ENCODE measurements around the gene PRCD.

PRCD gene

GRCh38 chr17:76497699-76497978 lies 42.2 kb upstream of the PRCD start:
- Histone ChIP-seq H3K9me3 (ENCODE audit: control insufficient read depth in 5 of 5, low read length in 5 of 5) (no peaks in the 10 kb centered on the region), H3K36me3 (ENCODE audit: control insufficient read depth in 5 of 5, insufficient read depth in 5 of 5, low read length in 5 of 5) (no peaks in the 10 kb centered on the region), H3K9ac (ENCODE audit: low read length in 5 of 5) (peak overlapping the region in 3 of 5 donors; percentile 14 to 81 (median 56)), H3K27me3 (ENCODE audit: control insufficient read depth in 5 of 5, insufficient read depth in 4 of 5, low read length in 5 of 5) (peaks cover 0 to 6% (median 0%) of the 10 kb centered on the region in 5 donors), H3K4me3 (ENCODE audit: low read depth in 1 of 5, low read length in 5 of 5) (peak overlapping the region; percentile 8 to 74 (median 41)), H3K27ac (ENCODE audit: low read depth, low read length) (peak overlapping the region; percentile 65), H3K4me1 (ENCODE audit: control insufficient read depth in 5 of 5, insufficient read depth in 5 of 5, low read length in 5 of 5) (peaks cover 7 to 84% (median 66%) of the 10 kb centered on the region in 5 donors)

DNA sequence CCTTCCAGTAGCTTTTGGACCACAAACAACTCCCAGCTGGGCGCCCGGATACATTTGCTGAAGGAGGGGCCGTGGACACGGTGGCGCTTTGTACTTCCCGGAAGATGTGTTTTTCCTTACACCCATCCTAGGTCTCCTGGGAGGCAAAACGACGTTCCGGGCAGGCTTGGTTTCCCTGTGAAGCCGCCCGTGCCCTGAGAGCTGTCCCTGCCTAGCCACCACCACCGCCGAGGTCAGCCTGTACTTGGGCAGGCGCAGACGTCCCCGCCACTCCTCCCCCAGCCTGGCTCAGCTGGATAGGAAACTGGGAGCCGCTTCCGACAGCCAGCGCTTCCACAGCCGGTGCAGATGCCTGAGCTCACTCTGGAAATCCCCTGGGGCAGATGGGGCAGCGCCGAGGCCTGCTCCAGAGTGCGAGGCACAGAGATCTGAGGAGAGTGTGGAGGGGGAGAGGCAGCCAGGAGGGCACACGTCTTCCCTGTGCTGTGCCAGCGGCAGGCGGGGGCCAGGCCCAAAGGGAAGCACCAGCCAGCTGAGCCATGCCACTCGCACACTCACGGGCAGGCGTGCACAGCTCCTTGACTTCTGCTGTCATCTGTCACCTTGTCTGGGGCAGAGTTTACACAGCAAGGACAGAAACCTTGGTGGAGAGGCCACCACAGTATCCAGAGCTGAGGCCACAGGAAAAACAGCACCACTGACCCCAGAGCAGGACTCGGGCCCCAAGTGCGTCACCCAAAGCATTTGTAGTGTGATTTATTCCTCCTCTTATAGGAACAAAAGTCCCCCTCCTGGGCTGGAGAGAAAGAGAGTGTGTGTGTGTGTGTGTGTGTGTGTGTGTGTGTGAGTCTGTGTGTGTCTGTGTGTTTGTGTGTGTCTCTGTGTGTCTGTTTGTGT lies 41.6 kb upstream of the PRCD start:
- Histone ChIP-seq H3K36me3 (ENCODE audit: control insufficient read depth in 5 of 5, insufficient read depth in 5 of 5, low read length in 5 of 5) (no peaks in the 10 kb centered on the region), H3K27me3 (ENCODE audit: control insufficient read depth in 5 of 5, insufficient read depth in 4 of 5, low read length in 5 of 5) (peaks cover 0 to under 1% (median 0%) of the 10 kb centered on the region in 5 donors), H3K4me1 (ENCODE audit: control insufficient read depth in 5 of 5, insufficient read depth in 5 of 5, low read length in 5 of 5) (peaks cover 6 to 81% (median 60%) of the 10 kb centered on the region in 5 donors), H3K9me3 (ENCODE audit: control insufficient read depth in 5 of 5, low read length in 5 of 5) (no peaks in the 10 kb centered on the region), H3K4me3 (ENCODE audit: low read depth in 1 of 5, low read length in 5 of 5) (peak overlapping the region; percentile 8 to 74 (median 41)), H3K9ac (ENCODE audit: low read length in 5 of 5) (peak overlapping the region in 3 of 5 donors; percentile 45 to 81 (median 56)), H3K27ac (ENCODE audit: low read depth, low read length) (peak overlapping the region; percentile 65)

- no peaks in the 10 kb centered on the region for H3K36me3 ChIP-seq (ENCODE audit: control insufficient read depth in 5 of 5, insufficient read depth in 5 of 5, low read length in 5 of 5)
- H3K27me3 ChIP-seq (ENCODE audit: control insufficient read depth in 5 of 5, insufficient read depth in 4 of 5, low read length in 5 of 5): no peaks in the 10 kb centered on the region
- H3K4me1 ChIP-seq (ENCODE audit: control insufficient read depth in 5 of 5, insufficient read depth in 5 of 5, low read length in 5 of 5): peaks cover 5 to 74% (median 54%) of the 10 kb centered on the region in 5 donors
- peak overlapping the region; percentile 65 for H3K27ac ChIP-seq (ENCODE audit: low read depth, low read length)
- no peaks in the 10 kb centered on the region for H3K9me3 ChIP-seq (ENCODE audit: control insufficient read depth in 5 of 5, low read length in 5 of 5)
- H3K9ac ChIP-seq (ENCODE audit: low read length in 5 of 5): peak overlapping the region in 3 of 5 donors; percentile 42 to 81 (median 45)
- peak overlapping the region in 2 of 5 donors; percentile 74 to 80 for H3K4me3 ChIP-seq (ENCODE audit: low read depth in 1 of 5, low read length in 5 of 5)
Measured at GRCh38 chr17:76498876-76499251, 41.0 kb upstream of the PRCD start.

DNA sequence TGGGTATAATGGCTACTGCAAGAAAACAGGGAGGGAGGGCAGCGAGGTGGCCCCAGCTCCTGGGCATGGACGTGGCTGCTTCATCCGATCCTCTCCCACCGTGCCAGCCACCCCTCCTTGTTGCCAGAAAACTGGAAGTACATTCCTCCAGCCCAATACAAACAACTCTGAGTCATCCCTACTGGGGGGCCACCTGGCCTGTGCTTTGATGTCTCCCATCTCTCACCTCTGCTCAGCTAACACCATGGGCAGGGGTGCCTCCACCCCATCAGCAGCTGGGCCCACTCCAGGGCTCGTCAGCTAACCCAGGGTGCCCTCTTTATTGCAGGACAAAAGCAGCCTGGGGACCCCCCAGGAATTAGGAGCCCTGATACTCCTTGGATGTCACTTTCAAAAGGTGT lies 40.6 kb upstream of the PRCD start:
- peak overlapping the region in 2 of 5 donors; percentile 74 to 80 for H3K4me3 ChIP-seq (ENCODE audit: low read depth in 1 of 5, low read length in 5 of 5)
- peak overlapping the region in 2 of 5 donors; percentile 48 to 86 for H3K9ac ChIP-seq (ENCODE audit: low read length in 5 of 5)
- H3K27ac ChIP-seq (ENCODE audit: low read depth, low read length): no peak overlapping the region
- H3K27me3 ChIP-seq (ENCODE audit: control insufficient read depth in 5 of 5, insufficient read depth in 4 of 5, low read length in 5 of 5): no peaks in the 10 kb centered on the region
- no peaks in the 10 kb centered on the region for H3K36me3 ChIP-seq (ENCODE audit: control insufficient read depth in 5 of 5, insufficient read depth in 5 of 5, low read length in 5 of 5)
- no peaks in the 10 kb centered on the region for H3K9me3 ChIP-seq (ENCODE audit: control insufficient read depth in 5 of 5, low read length in 5 of 5)
- peaks cover 5 to 70% (median 50%) of the 10 kb centered on the region in 5 donors for H3K4me1 ChIP-seq (ENCODE audit: control insufficient read depth in 5 of 5, insufficient read depth in 5 of 5, low read length in 5 of 5)

DNA sequence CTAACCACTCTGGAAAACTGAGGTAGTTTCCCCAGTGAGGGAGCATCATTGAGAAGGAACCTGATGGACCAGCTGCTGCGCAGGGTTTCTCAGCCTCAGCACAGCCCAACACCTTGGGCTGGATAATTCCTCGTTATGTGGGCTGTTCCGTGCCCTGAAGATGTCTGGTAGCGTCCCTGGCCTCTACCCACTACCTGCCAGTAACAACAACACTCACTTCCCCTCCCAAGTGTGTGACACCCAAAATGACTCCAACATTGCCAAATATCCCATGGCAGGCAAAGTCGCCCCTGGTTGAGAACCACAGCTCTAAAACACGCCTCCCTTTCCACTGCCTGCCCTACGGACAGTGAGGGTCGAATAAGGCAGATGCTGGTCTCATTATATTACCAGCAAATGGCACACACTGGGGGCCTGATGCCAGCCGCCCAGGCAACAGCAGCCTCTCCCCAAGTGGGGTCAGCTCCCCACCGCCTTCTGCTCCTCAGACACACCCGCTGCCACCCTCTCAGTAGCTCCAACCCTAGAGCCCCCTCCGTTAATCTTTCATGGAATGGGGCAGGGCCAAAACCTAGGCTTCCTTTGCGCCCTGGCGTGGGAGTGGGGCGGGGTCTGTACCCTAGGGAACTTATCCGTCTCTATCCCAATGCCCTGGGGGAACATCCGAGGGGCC lies 39.6 kb upstream of the PRCD start:
- Histone ChIP-seq H3K9ac (ENCODE audit: low read length in 5 of 5) (peak overlapping the region in 4 of 5 donors; percentile 52 to 87 (median 84)), H3K27ac (ENCODE audit: low read depth, low read length) (peak overlapping the region; percentile 29), H3K9me3 (ENCODE audit: control insufficient read depth in 5 of 5, low read length in 5 of 5) (no peaks in the 10 kb centered on the region), H3K27me3 (ENCODE audit: control insufficient read depth in 5 of 5, insufficient read depth in 4 of 5, low read length in 5 of 5) (no peaks in the 10 kb centered on the region), H3K4me3 (ENCODE audit: low read depth in 1 of 5, low read length in 5 of 5) (peak overlapping the region; percentile 51 to 80 (median 67)), H3K36me3 (ENCODE audit: control insufficient read depth in 5 of 5, insufficient read depth in 5 of 5, low read length in 5 of 5) (no peaks in the 10 kb centered on the region), H3K4me1 (ENCODE audit: control insufficient read depth in 5 of 5, insufficient read depth in 5 of 5, low read length in 5 of 5) (peaks cover 5 to 67% (median 50%) of the 10 kb centered on the region in 5 donors)

- no peaks in the 10 kb centered on the region for H3K9me3 ChIP-seq (ENCODE audit: control insufficient read depth in 5 of 5, low read length in 5 of 5)
- peak overlapping the region; percentile 51 to 80 (median 67) for H3K4me3 ChIP-seq (ENCODE audit: low read depth in 1 of 5, low read length in 5 of 5)
- peak overlapping the region in 4 of 5 donors; percentile 52 to 87 (median 84) for H3K9ac ChIP-seq (ENCODE audit: low read length in 5 of 5)
- no peaks in the 10 kb centered on the region for H3K27me3 ChIP-seq (ENCODE audit: control insufficient read depth in 5 of 5, insufficient read depth in 4 of 5, low read length in 5 of 5)
- H3K27ac ChIP-seq (ENCODE audit: low read depth, low read length): peak overlapping the region; percentile 29
- peaks cover 5 to 65% (median 50%) of the 10 kb centered on the region in 5 donors for H3K4me1 ChIP-seq (ENCODE audit: control insufficient read depth in 5 of 5, insufficient read depth in 5 of 5, low read length in 5 of 5)
- no peaks in the 10 kb centered on the region for H3K36me3 ChIP-seq (ENCODE audit: control insufficient read depth in 5 of 5, insufficient read depth in 5 of 5, low read length in 5 of 5)
Measured at GRCh38 chr17:76500747-76501017, 39.2 kb upstream of the PRCD start.

- H3K4me1 ChIP-seq (ENCODE audit: control insufficient read depth in 5 of 5, insufficient read depth in 5 of 5, low read length in 5 of 5): peaks cover 5 to 59% (median 50%) of the 10 kb centered on the region in 5 donors
- H3K36me3 ChIP-seq (ENCODE audit: control insufficient read depth in 5 of 5, insufficient read depth in 5 of 5, low read length in 5 of 5): no peaks in the 10 kb centered on the region
- peak within 1 kb of the TSS; percentile 66 to 80 (median 67) for H3K4me3 ChIP-seq (ENCODE audit: low read depth in 1 of 5, low read length in 5 of 5)
- H3K9ac ChIP-seq (ENCODE audit: low read length in 5 of 5): peak within 1 kb of the TSS in 4 of 5 donors; percentile 52 to 87 (median 84)
- H3K27me3 ChIP-seq (ENCODE audit: control insufficient read depth in 5 of 5, insufficient read depth in 4 of 5, low read length in 5 of 5): no peaks in the 10 kb centered on the region
- no peaks in the 10 kb centered on the region for H3K9me3 ChIP-seq (ENCODE audit: control insufficient read depth in 5 of 5, low read length in 5 of 5)
- H3K27ac ChIP-seq (ENCODE audit: low read depth, low read length): peak within 1 kb of the TSS; percentile 29
Measured at GRCh38 chr17:76501018-76501826, 38.6 kb upstream of the PRCD start, which contains the start of gene RHBDF2. RHBDF2 (minus strand) TSS chr17:76501423; CDS start chr17:76481524, 19,899 bp downstream.

DNA sequence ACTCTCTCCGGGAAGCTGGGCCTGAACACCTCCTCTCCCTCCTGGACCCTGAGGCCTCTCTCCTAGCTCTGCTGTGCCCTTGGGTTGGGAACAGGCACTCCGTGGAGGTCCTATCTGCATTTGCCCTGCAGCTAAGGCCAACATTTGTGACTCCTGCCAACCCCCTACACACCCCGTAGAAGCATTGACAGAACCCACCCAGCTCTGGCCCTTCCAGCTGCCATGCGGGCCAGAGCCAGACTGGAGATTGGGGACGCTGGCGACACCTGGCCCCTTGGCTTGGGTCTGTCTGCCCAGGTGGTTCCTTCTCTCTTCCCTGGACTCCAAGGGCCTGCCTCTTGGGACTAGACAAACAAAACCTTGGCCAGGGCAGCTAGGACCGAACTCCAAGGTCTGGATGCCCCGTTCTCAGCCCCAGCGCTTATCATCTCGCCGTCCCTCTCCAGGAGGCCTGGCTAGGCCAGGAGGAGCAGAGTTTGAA lies 38.0 kb upstream of the PRCD start:
- H3K4me1 ChIP-seq (ENCODE audit: control insufficient read depth in 5 of 5, insufficient read depth in 5 of 5, low read length in 5 of 5): peaks cover 8 to 63% (median 51%) of the 10 kb centered on the region in 5 donors
- no peaks in the 10 kb centered on the region for H3K36me3 ChIP-seq (ENCODE audit: control insufficient read depth in 5 of 5, insufficient read depth in 5 of 5, low read length in 5 of 5)
- peaks cover 0 to 4% (median 4%) of the 10 kb centered on the region in 5 donors for H3K27me3 ChIP-seq (ENCODE audit: control insufficient read depth in 5 of 5, insufficient read depth in 4 of 5, low read length in 5 of 5)
- H3K4me3 ChIP-seq (ENCODE audit: low read depth in 1 of 5, low read length in 5 of 5): peak overlapping the region; percentile 66 to 80 (median 67)
- peak overlapping the region in 2 of 5 donors; percentile 48 to 64 for H3K9ac ChIP-seq (ENCODE audit: low read length in 5 of 5)
- no peaks in the 10 kb centered on the region for H3K9me3 ChIP-seq (ENCODE audit: control insufficient read depth in 5 of 5, low read length in 5 of 5)
- H3K27ac ChIP-seq (ENCODE audit: low read depth, low read length): no peak overlapping the region

- Histone ChIP-seq H3K9me3 (ENCODE audit: control insufficient read depth in 5 of 5, low read length in 5 of 5) (no peaks in the 10 kb centered on the region), H3K27ac (ENCODE audit: low read depth, low read length) (no peak overlapping the region), H3K27me3 (ENCODE audit: control insufficient read depth in 5 of 5, insufficient read depth in 4 of 5, low read length in 5 of 5) (peaks cover 0 to 9% (median 7%) of the 10 kb centered on the region in 5 donors), H3K36me3 (ENCODE audit: control insufficient read depth in 5 of 5, insufficient read depth in 5 of 5, low read length in 5 of 5) (no peaks in the 10 kb centered on the region), H3K4me1 (ENCODE audit: control insufficient read depth in 5 of 5, insufficient read depth in 5 of 5, low read length in 5 of 5) (peaks cover 8 to 56% (median 47%) of the 10 kb centered on the region in 5 donors), H3K9ac (ENCODE audit: low read length in 5 of 5) (no peak overlapping the region), H3K4me3 (ENCODE audit: low read depth in 1 of 5, low read length in 5 of 5) (no peak overlapping the region)
Measured at GRCh38 chr17:76502341-76503211, 37.3 kb upstream of the PRCD start.

All from subcutaneous abdominal adipose tissue (tissue), 5 donors.